Skin epidermis (tissue), 12 donors: ENCODE data around the gene LDHA.
"Not testable (repeated sequence)": the region's sequence is repeated elsewhere in the genome, so short reads cannot be mapped to it uniquely, and the experiment has no call there.

Experiments
- H3K27ac ChIP-seq, 21 experiments: fragments of 200-600 bp; sonication (generic) in 11 of 21; one replicate each; pipeline ENCODE4 v1.5.0; 2020; ENCODE audit warnings: mild to moderate bottlenecking in 3 of 21, inconsistent platforms in 2 of 21, moderate library complexity in 2 of 21
- H3K4me3 ChIP-seq, 7 experiments: fragments of 200-600 bp; sonication (generic) in 2 of 7; one replicate each; pipeline ENCODE4 v1.5.0; 2020; ENCODE audit warnings: inconsistent platforms in 2 of 7, mild to moderate bottlenecking in 2 of 7, moderate library complexity in 1 of 7

LDHA gene

GRCh38 chr11:18392434-18393321, 1.7 kb upstream of the LDHA start:
- H3K27ac ChIP-seq = peak overlapping the region in 14 of 21 experiments; percentile 22 to 100 (median 98)
- H3K4me3 ChIP-seq = no peak overlapping the region

GRCh38 chr11:18393581-18394274, 635 bp upstream of the LDHA start:
- peak overlapping the region; percentile 57 to 92 (median 78) for H3K4me3 ChIP-seq
- peak overlapping the region in 20 of 21 experiments; percentile 91 to 100 (median 98) for H3K27ac ChIP-seq

GRCh38 chr11:18394928-18395734, 768 bp downstream of the LDHA start:
- H3K4me3 ChIP-seq = peak overlapping the region; percentile 57 to 92 (median 78)
- H3K27ac ChIP-seq = peak overlapping the region; percentile 87 to 100 (median 98)

GRCh38 chr11:18395735-18396504, 1.6 kb downstream of the LDHA start:
- peak overlapping the region; percentile 87 to 100 (median 98) for H3K27ac ChIP-seq
- peak overlapping the region; percentile 57 to 92 (median 78) for H3K4me3 ChIP-seq

GRCh38 chr11:18397921-18398320, 3.6 kb downstream of the LDHA start:
- no peak overlapping the region for H3K4me3 ChIP-seq
- H3K27ac ChIP-seq = no peak overlapping the region

- H3K4me3 ChIP-seq, H3K27ac ChIP-seq: not testable (repeated sequence)
These were observed 6.7 kb downstream of the LDHA start for GRCh38 chr11:18401077-18401476.

GRCh38 chr11:18404062-18404461, 9.7 kb downstream of the LDHA start:
- H3K4me3 ChIP-seq = no peak overlapping the region
- H3K27ac ChIP-seq = no peak overlapping the region

- H3K27ac ChIP-seq = peak overlapping the region in 1 of 21 experiments; percentile 17
- not testable (repeated sequence) for H3K4me3 ChIP-seq
These were observed 13.0 kb downstream of the LDHA start for GRCh38 chr11:18407400-18407799.

GRCh38 chr11:18408558-18409291, 14.4 kb downstream of the LDHA start:
- Histone ChIP-seq H3K4me3 (no peak overlapping the region), H3K27ac (peak overlapping the region in 1 of 21 experiments; percentile 2)

GRCh38 chr11:18416459-18416858, 22.1 kb downstream of the LDHA start:
- no peak overlapping the region for H3K27ac ChIP-seq
- no peak overlapping the region for H3K4me3 ChIP-seq

- Histone ChIP-seq H3K4me3 (no peak overlapping the region), H3K27ac (no peak overlapping the region)
These were observed 24.7 kb downstream of the LDHA start for GRCh38 chr11:18419040-18419439.

- Histone ChIP-seq H3K27ac (no peak overlapping the region), H3K4me3 (no peak overlapping the region)
These were observed 25.7 kb downstream of the LDHA start for GRCh38 chr11:18420067-18420466.

- H3K4me3 ChIP-seq = no peak overlapping the region
These were observed 32.9 kb downstream of the LDHA start for GRCh38 chr11:18427240-18427639.

GRCh38 chr11:18429332-18429731, 35.0 kb downstream of the LDHA start:
- H3K4me3 ChIP-seq = no peak overlapping the region

More at GRCh38 chr11:18427240-18427639, 32.9 kb downstream of the LDHA start:
- no peak overlapping the region for H3K27ac ChIP-seq

GRCh38 chr11:18438691-18439090, 44.3 kb downstream of the LDHA start:
- no peak overlapping the region for H3K27ac ChIP-seq
- no peak overlapping the region for H3K4me3 ChIP-seq

More at GRCh38 chr11:18429332-18429731, 35.0 kb downstream of the LDHA start:
- no peak overlapping the region for H3K27ac ChIP-seq

- Histone ChIP-seq H3K4me3 (no peak overlapping the region), H3K27ac (no peak overlapping the region)
These were observed 54.9 kb downstream of the LDHA start for GRCh38 chr11:18449251-18449650.

- H3K4me3 ChIP-seq = no peak overlapping the region
These were observed 58.6 kb downstream of the LDHA start for GRCh38 chr11:18452927-18453326.

GRCh38 chr11:18455686-18456372, 61.5 kb downstream of the LDHA start, which contains the start of gene LDHAL6A:
Gene LDHAL6A (plus strand): TSS chr11:18455856. CDS start chr11:18456681, 825 bp downstream.
- no peak within 1 kb of the TSS for H3K4me3 ChIP-seq

More at GRCh38 chr11:18452927-18453326, 58.6 kb downstream of the LDHA start:
- no peak overlapping the region for H3K27ac ChIP-seq

More at GRCh38 chr11:18455686-18456372, 61.5 kb downstream of the LDHA start, which contains the start of gene LDHAL6A:
- H3K27ac ChIP-seq = no peak within 1 kb of the TSS
